Karpas-422 (cell line): Measurements from ENCODE around the gene LIN9. TPM values are rescaled to one million over a fixed set of nuclear protein-coding genes. Genes with fewer than 3 reads are reported as not detected.
A peak's percentile ranks its signal among the peaks of the same experiment; 100 is the strongest.
"Not testable (repeated sequence)": the region's sequence is repeated elsewhere in the genome, so short reads cannot be mapped to it uniquely, and the experiment has no call there.

Source experiments
- DNase-seq: peaks from one replicate; pipeline ENCODE4 v3.0.0-alpha.2; 2015
- H2AFZ ChIP-seq: fragments of 200-600 bp; sonication (generic); 2 replicates; pipeline ENCODE4 v1.6.1; 2014; ENCODE audit warnings: antibody characterized with exemption, low read length, mixed read lengths
- H3K27ac ChIP-seq: fragments of 200-600 bp; sonication (generic); 2 replicates; pipeline ENCODE4 v1.5.1; 2014; ENCODE audit warnings: mild to moderate bottlenecking, low read length, moderate library complexity
- H3K27me3 ChIP-seq: fragments of 200-600 bp; sonication (generic); 2 replicates; pipeline ENCODE4 v1.6.1; 2014; ENCODE audit warnings: low read length, mixed read lengths
- H3K36me3 ChIP-seq: fragments of 200-600 bp; sonication (generic); 2 replicates; pipeline ENCODE4 v1.6.1; 2014; ENCODE audit warnings: low read length, mixed read lengths; ENCODE audit not compliant: insufficient read depth
- H3K4me1 ChIP-seq: fragments of 200-600 bp; sonication (generic); 2 replicates; pipeline ENCODE4 v1.6.1; 2014; ENCODE audit warnings: mild to moderate bottlenecking, low read length, mixed read lengths
- H3K4me2 ChIP-seq: fragments of 200-600 bp; sonication (generic); 2 replicates; pipeline ENCODE4 v1.6.1; 2014; ENCODE audit warnings: low read length, low read depth, mild to moderate bottlenecking; ENCODE audit not compliant: poor library complexity, severe bottlenecking
- H3K4me3 ChIP-seq: fragments of 200-600 bp; sonication (generic); 2 replicates; pipeline ENCODE4 v1.5.1; 2014; ENCODE audit warnings: mild to moderate bottlenecking, antibody characterized with exemption, low read length, mixed read lengths
- H3K79me2 ChIP-seq: fragments of 200-600 bp; sonication (generic); 2 replicates; pipeline ENCODE4 v1.6.1; 2014; ENCODE audit warnings: mild to moderate bottlenecking, low read length, mixed read lengths
- H3K9ac ChIP-seq: fragments of 200-600 bp; sonication (generic); 2 replicates; pipeline ENCODE4 v1.6.0; 2014; ENCODE audit warnings: low read length
- H3K9me2 ChIP-seq: fragments of 200-600 bp; sonication (generic), shearing (Covaris generic); replicated peaks from 2 replicates; pipeline ENCODE4 v1.6.0; 2014; ENCODE audit warnings: mild to moderate bottlenecking, low read length, moderate library complexity; ENCODE audit not compliant: insufficient read depth
- H3K9me3 ChIP-seq: fragments of 300-700, 200-600 bp; sonication (generic); 2 replicates; pipeline ENCODE4 v1.6.1; 2014; ENCODE audit warnings: low read length, mixed read lengths
- H4K20me1 ChIP-seq: fragments of 200-600 bp; sonication (generic); 2 replicates; pipeline ENCODE4 v1.6.1; 2014; ENCODE audit warnings: mild to moderate bottlenecking, antibody characterized with exemption, low read length, low read depth; ENCODE audit not compliant: insufficient read depth
- total RNA-seq: library from RNA; depleted of rRNA; stranded (reverse); fragments of >200 nt; shearing (Covaris generic); gene quantifications from 2 replicates; pipeline ENCODE4 v1.2.3, GENCODE V29; 2014; ENCODE audit warnings: low replicate concordance

LIN9 gene
- total RNA-seq, 1 experiment from 2014 or later, result 22.0 TPM

GRCh38 chr1:226276987-226277386, 32.0 kb downstream of the LIN9 start:
- no peak for DNase-seq
- H3K9me2 ChIP-seq, result no peaks in the 10 kb centered on the region
- H3K9ac ChIP-seq, result no peak overlapping the region
- H3K27me3 ChIP-seq, result no peaks in the 10 kb centered on the region
- H3K9me3 ChIP-seq, result no peaks in the 10 kb centered on the region
- H3K79me2 ChIP-seq, result peaks cover 13% of the 10 kb centered on the region; the same call in 1 of the 2 replicates
- H4K20me1 ChIP-seq, result no peaks in the 10 kb centered on the region
- no peak overlapping the region for H3K27ac ChIP-seq
- no peak overlapping the region for H3K4me3 ChIP-seq
- H2AFZ ChIP-seq, result no peak overlapping the region
- H3K36me3 ChIP-seq, result peaks cover 14% of the 10 kb centered on the region; the same call in 1 of the 2 replicates
- H3K4me2 ChIP-seq, result no peak overlapping the region
- H3K4me1 ChIP-seq, result peaks cover 3% of the 10 kb centered on the region; the same call in 1 of the 2 replicates

GRCh38 chr1:226276077-226276682, 32.8 kb downstream of the LIN9 start:
- Histone ChIP-seq H3K9me2 (no peaks in the 10 kb centered on the region), H3K27me3 (no peaks in the 10 kb centered on the region), H3K4me2 (no peak overlapping the region), H3K79me2 (peaks cover 17% of the 10 kb centered on the region; the same call in 1 of the 2 replicates), H3K4me1 (peaks cover 7% of the 10 kb centered on the region), H3K9me3 (no peaks in the 10 kb centered on the region), H3K36me3 (peaks cover 14% of the 10 kb centered on the region; the same call in 1 of the 2 replicates), H3K9ac (no peak overlapping the region), H3K27ac (no peak overlapping the region), H4K20me1 (no peaks in the 10 kb centered on the region), H3K4me3 (no peak overlapping the region), H2AFZ (no peak overlapping the region)
- no peak for DNase-seq

GRCh38 chr1:226274138-226274537, 34.8 kb downstream of the LIN9 start:
- no peak overlapping the region for H3K27ac ChIP-seq
- H3K79me2 ChIP-seq, result peaks cover 19% of the 10 kb centered on the region
- no peak overlapping the region for H3K9ac ChIP-seq
- H3K4me3 ChIP-seq, result no peak overlapping the region
- H3K36me3 ChIP-seq, result peaks cover 14% of the 10 kb centered on the region
- H4K20me1 ChIP-seq, result no peaks in the 10 kb centered on the region
- H3K4me2 ChIP-seq, result no peak overlapping the region
- no peaks in the 10 kb centered on the region for H3K27me3 ChIP-seq
- H3K4me1 ChIP-seq, result peaks cover 16% of the 10 kb centered on the region
- H3K9me2 ChIP-seq, result no peaks in the 10 kb centered on the region
- no peak overlapping the region for H2AFZ ChIP-seq
- H3K9me3 ChIP-seq, result no peaks in the 10 kb centered on the region
- DNase-seq, result no peak

GRCh38 chr1:226272233-226272902, 36.6 kb downstream of the LIN9 start:
- not testable (repeated sequence) for H3K9me2 ChIP-seq, H3K27me3 ChIP-seq, DNase-seq, H2AFZ ChIP-seq, H3K4me3 ChIP-seq, H3K4me2 ChIP-seq, H3K9me3 ChIP-seq, H4K20me1 ChIP-seq, H3K9ac ChIP-seq, H3K27ac ChIP-seq
- peaks cover 22% of the 10 kb centered on the region for H3K36me3 ChIP-seq
- peaks cover 16% of the 10 kb centered on the region for H3K4me1 ChIP-seq
- H3K79me2 ChIP-seq, result peaks cover 23% of the 10 kb centered on the region

GRCh38 chr1:226268421-226269124, 40.4 kb downstream of the LIN9 start:
- Histone ChIP-seq H3K36me3 (peaks cover 16% of the 10 kb centered on the region), H3K4me1 (peaks cover 14% of the 10 kb centered on the region), H3K27me3 (no peaks in the 10 kb centered on the region), H2AFZ (no peak overlapping the region), H3K9me3 (no peaks in the 10 kb centered on the region), H3K9me2 (no peaks in the 10 kb centered on the region), H4K20me1 (no peaks in the 10 kb centered on the region), H3K79me2 (peaks cover 13% of the 10 kb centered on the region), H3K27ac (peak overlapping the region; percentile 4; the same call in 1 of the 2 replicates), H3K4me3 (no peak overlapping the region), H3K4me2 (no peak overlapping the region), H3K9ac (no peak overlapping the region)
- no peak for DNase-seq

GRCh38 chr1:226261818-226262217, 47.1 kb downstream of the LIN9 start:
- Histone ChIP-seq H3K27ac (no peak overlapping the region), H3K4me3 (no peak overlapping the region), H3K4me2 (no peak overlapping the region), H3K79me2 (peaks cover 27% of the 10 kb centered on the region), H3K4me1 (no peaks in the 10 kb centered on the region), H3K27me3 (no peaks in the 10 kb centered on the region), H4K20me1 (no peaks in the 10 kb centered on the region), H3K9ac (no peak overlapping the region), H3K9me3 (no peaks in the 10 kb centered on the region), H3K9me2 (no peaks in the 10 kb centered on the region), H3K36me3 (peaks cover 49% of the 10 kb centered on the region), H2AFZ (no peak overlapping the region)
- no peak for DNase-seq

GRCh38 chr1:226255380-226255779, 53.6 kb downstream of the LIN9 start:
- Histone ChIP-seq H2AFZ (0 out of 2 replicates have a peak overlapping the region, but pooled peaks have one; percentile 11), H3K4me3 (no peak overlapping the region)

GRCh38 chr1:226253933-226254332, 55.0 kb downstream of the LIN9 start:
- no peak overlapping the region for H3K27ac ChIP-seq
- no peaks in the 10 kb centered on the region for H3K9me3 ChIP-seq
- H3K9ac ChIP-seq, result no peak overlapping the region
- peaks cover 17% of the 10 kb centered on the region for H3K79me2 ChIP-seq
- H3K4me2 ChIP-seq, result no peak overlapping the region
- no peak overlapping the region for H3K4me3 ChIP-seq
- no peak for DNase-seq
- H3K36me3 ChIP-seq, result peaks cover 9% of the 10 kb centered on the region; the same call in 1 of the 2 replicates
- H4K20me1 ChIP-seq, result no peaks in the 10 kb centered on the region
- H3K9me2 ChIP-seq, result no peaks in the 10 kb centered on the region
- H2AFZ ChIP-seq, result no peak overlapping the region
- no peaks in the 10 kb centered on the region for H3K27me3 ChIP-seq
- peaks cover 45% of the 10 kb centered on the region for H3K4me1 ChIP-seq

More at GRCh38 chr1:226255380-226255779, 53.6 kb downstream of the LIN9 start:
- H3K9me2 ChIP-seq, result no peaks in the 10 kb centered on the region
- H3K4me2 ChIP-seq, result no peak overlapping the region
- 0 out of 2 replicates have a peak overlapping the region, but pooled peaks have one; percentile 24 for H3K9ac ChIP-seq
- no peaks in the 10 kb centered on the region for H3K9me3 ChIP-seq
- DNase-seq, result no peak
- peaks cover 31% of the 10 kb centered on the region for H3K4me1 ChIP-seq
- peaks cover 22% of the 10 kb centered on the region for H3K36me3 ChIP-seq
- H3K79me2 ChIP-seq, result peaks cover 21% of the 10 kb centered on the region
- H3K27me3 ChIP-seq, result no peaks in the 10 kb centered on the region
- no peaks in the 10 kb centered on the region for H4K20me1 ChIP-seq
- peak overlapping the region; percentile 76 for H3K27ac ChIP-seq
